HepG2 (cell line): ENCODE measurements around the gene DCTN2. TPM values are rescaled to one million over a fixed set of nuclear protein-coding genes. Genes with fewer than 3 reads are reported as not detected.

Source experiments
- ASH2L ChIP-seq: fragments of 300-600, 200-600 bp; sonication (generic); IDR thresholded peaks from 2 replicates; pipeline ENCODE4 v1.7.0; 2017; ENCODE audit warnings: low read depth, mild to moderate bottlenecking, moderate library complexity, mixed read lengths, low read length; ENCODE audit not compliant: insufficient read length
- BHLHE40 ChIP-seq: IDR thresholded peaks from 2 replicates; pipeline ENCODE4 v1.6.1; 2011; ENCODE audit warnings: low read length, improper control_type of control experiment
- BRD4 ChIP-seq: sonication (generic); formaldehyde crosslinking; IDR thresholded peaks from 2 replicates; pipeline ENCODE4 v1.4.0; 2020; ENCODE audit warnings: missing genetic modification reagents
- KLF12 ChIP-seq: sonication (generic); formaldehyde crosslinking; IDR thresholded peaks from 2 replicates; pipeline ENCODE4 v1.4.0; 2020; ENCODE audit warnings: missing genetic modification reagents, borderline replicate concordance
- KLF9 ChIP-seq: IDR thresholded peaks from 2 replicates; pipeline ENCODE4 v1.6.1; 2016; ENCODE audit warnings: low read depth
- MTA3 ChIP-seq: sonication (generic); formaldehyde crosslinking; IDR thresholded peaks from 2 replicates; pipeline ENCODE4 v1.4.0; 2020; ENCODE audit warnings: missing genetic modification reagents
- MYNN ChIP-seq: sonication (generic); formaldehyde crosslinking; IDR thresholded peaks from 2 replicates; pipeline ENCODE4 v1.4.0; 2020; ENCODE audit warnings: mild to moderate bottlenecking, low read depth, missing genetic modification reagents
- STAG1 ChIP-seq: sonication (generic); formaldehyde crosslinking; IDR thresholded peaks from 2 replicates; pipeline ENCODE4 v1.4.0; 2020; ENCODE audit warnings: missing genetic modification reagents
- TFDP2 ChIP-seq: sonication (generic); formaldehyde crosslinking; IDR thresholded peaks from 2 replicates; pipeline ENCODE4 v1.4.0; 2020; ENCODE audit warnings: missing genetic modification reagents
- YEATS2 ChIP-seq: sonication (generic); formaldehyde crosslinking; IDR thresholded peaks from 2 replicates; pipeline ENCODE4 v1.4.0; 2020; ENCODE audit warnings: missing genetic modification reagents, borderline replicate concordance
- ZMYM4 ChIP-seq: sonication (generic); formaldehyde crosslinking; IDR thresholded peaks from 2 replicates; pipeline ENCODE4 v1.8.1; 2023; ENCODE audit warnings: mild to moderate bottlenecking, missing genetic modification reagents
- ZNF136 ChIP-seq: sonication (generic); formaldehyde crosslinking; IDR thresholded peaks from 2 replicates; pipeline ENCODE4 v1.8.1; 2022; ENCODE audit warnings: low read depth, mild to moderate bottlenecking, moderate library complexity, missing genetic modification reagents
- ZNF781 ChIP-seq: sonication (generic); formaldehyde crosslinking; IDR thresholded peaks from 2 replicates; pipeline ENCODE4 v1.5.1; 2020; ENCODE audit warnings: borderline replicate concordance, mild to moderate bottlenecking, missing genetic modification reagents; ENCODE audit errors: not compliant biosample characterization
- polyA plus RNA-seq, 8 experiments: library from polyadenylated mRNA; depleted of rRNA in 3 of 8; stranded (reverse) in 7 of 8; unstranded in 1 of 8; fragments of >200 nt; fragmentation: Illumina TruSeq in 4 of 8; extraction: Trizol in 4 of 8; gene quantifications; 2 replicates each; pipeline versions ENCODE4 v1.2.1 to v1.2.3, GENCODE V29; 2011 to 2016; ENCODE audit warnings: low read depth in 4 of 8, missing spikeins in 1 of 8, mixed read lengths in 1 of 8; ENCODE audit not compliant: insufficient read depth in 1 of 8
- total RNA-seq, 5 experiments: library from RNA; depleted of rRNA; stranded (reverse); fragments of >200 nt; fragmentation: Illumina TruSeq; extraction: Trizol; gene quantifications; 2 replicates each; pipeline ENCODE4 v1.2.3, GENCODE V29; 2016; ENCODE audit warnings: low read depth in 1 of 5
- TF ChIP-seq, protein P1 (sequence below): sonication (generic); formaldehyde crosslinking; IDR thresholded peaks from 2 replicates; pipeline ENCODE4 v1.4.0; 2020; ENCODE audit warnings: missing genetic modification reagents, mild to moderate bottlenecking, borderline replicate concordance
- TF ChIP-seq, protein P2 (sequence below): sonication (generic); formaldehyde crosslinking; IDR thresholded peaks from 2 replicates; pipeline ENCODE4 v1.9.0; 2021; ENCODE audit warnings: mild to moderate bottlenecking, missing genetic modification reagents
- TF ChIP-seq, protein P3 (sequence below): sonication (generic); formaldehyde crosslinking; IDR thresholded peaks from 2 replicates; pipeline ENCODE4 v1.8.0; 2022; ENCODE audit warnings: mild to moderate bottlenecking, missing genetic modification reagents; ENCODE audit not compliant: insufficient replicate concordance

Gene DCTN2
- total and polyA plus RNA-seq, 2 of the 13 experiments (the other 11 are each of a cell fraction or from before 2014, with no cell fraction given): 72.0 to 77.4 TPM

GRCh38 chr12:57546438-57547287, at the start of gene DCTN2 (continued):
- TF ChIP-seq ASH2L: peak; percentile 77
- no peak for TF ChIP-seq ZNF136 (CRISPR knock-in tag)
- no peak for TF ChIP-seq KLF9 (CRISPR knock-in tag)
- peak; percentile 26 for TF ChIP-seq ZNF781
- TF ChIP-seq KLF12 (CRISPR knock-in tag): peak; percentile 87
- no peak for TF ChIP-seq STAG1 (CRISPR knock-in tag)
- TF ChIP-seq, protein P1, sequence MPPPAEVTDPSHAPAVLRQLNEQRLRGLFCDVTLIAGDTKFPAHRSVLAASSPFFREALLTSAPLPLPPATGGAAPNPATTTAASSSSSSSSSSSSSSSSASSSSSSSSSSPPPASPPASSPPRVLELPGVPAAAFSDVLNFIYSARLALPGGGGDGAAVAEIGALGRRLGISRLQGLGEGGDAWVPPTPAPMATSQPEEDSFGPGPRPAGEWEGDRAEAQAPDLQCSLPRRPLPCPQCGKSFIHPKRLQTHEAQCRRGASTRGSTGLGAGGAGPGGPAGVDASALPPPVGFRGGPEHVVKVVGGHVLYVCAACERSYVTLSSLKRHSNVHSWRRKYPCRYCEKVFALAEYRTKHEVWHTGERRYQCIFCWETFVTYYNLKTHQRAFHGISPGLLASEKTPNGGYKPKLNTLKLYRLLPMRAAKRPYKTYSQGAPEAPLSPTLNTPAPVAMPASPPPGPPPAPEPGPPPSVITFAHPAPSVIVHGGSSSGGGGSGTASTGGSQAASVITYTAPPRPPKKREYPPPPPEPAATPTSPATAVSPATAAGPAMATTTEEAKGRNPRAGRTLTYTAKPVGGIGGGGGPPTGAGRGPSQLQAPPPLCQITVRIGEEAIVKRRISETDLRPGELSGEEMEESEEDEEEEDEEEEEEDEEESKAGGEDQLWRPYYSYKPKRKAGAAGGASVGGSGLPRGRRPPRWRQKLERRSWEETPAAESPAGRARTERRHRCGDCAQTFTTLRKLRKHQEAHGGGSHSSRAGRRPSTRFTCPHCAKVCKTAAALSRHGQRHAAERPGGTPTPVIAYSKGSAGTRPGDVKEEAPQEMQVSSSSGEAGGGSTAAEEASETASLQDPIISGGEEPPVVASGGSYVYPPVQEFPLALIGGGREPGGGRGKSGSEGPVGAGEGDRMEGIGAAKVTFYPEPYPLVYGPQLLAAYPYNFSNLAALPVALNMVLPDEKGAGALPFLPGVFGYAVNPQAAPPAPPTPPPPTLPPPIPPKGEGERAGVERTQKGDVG: no peak
- TF ChIP-seq MYNN (CRISPR knock-in tag): no peak
- TF ChIP-seq TFDP2: peak; percentile 45; the same call in 1 of the 2 replicates
- TF ChIP-seq, protein P2, sequence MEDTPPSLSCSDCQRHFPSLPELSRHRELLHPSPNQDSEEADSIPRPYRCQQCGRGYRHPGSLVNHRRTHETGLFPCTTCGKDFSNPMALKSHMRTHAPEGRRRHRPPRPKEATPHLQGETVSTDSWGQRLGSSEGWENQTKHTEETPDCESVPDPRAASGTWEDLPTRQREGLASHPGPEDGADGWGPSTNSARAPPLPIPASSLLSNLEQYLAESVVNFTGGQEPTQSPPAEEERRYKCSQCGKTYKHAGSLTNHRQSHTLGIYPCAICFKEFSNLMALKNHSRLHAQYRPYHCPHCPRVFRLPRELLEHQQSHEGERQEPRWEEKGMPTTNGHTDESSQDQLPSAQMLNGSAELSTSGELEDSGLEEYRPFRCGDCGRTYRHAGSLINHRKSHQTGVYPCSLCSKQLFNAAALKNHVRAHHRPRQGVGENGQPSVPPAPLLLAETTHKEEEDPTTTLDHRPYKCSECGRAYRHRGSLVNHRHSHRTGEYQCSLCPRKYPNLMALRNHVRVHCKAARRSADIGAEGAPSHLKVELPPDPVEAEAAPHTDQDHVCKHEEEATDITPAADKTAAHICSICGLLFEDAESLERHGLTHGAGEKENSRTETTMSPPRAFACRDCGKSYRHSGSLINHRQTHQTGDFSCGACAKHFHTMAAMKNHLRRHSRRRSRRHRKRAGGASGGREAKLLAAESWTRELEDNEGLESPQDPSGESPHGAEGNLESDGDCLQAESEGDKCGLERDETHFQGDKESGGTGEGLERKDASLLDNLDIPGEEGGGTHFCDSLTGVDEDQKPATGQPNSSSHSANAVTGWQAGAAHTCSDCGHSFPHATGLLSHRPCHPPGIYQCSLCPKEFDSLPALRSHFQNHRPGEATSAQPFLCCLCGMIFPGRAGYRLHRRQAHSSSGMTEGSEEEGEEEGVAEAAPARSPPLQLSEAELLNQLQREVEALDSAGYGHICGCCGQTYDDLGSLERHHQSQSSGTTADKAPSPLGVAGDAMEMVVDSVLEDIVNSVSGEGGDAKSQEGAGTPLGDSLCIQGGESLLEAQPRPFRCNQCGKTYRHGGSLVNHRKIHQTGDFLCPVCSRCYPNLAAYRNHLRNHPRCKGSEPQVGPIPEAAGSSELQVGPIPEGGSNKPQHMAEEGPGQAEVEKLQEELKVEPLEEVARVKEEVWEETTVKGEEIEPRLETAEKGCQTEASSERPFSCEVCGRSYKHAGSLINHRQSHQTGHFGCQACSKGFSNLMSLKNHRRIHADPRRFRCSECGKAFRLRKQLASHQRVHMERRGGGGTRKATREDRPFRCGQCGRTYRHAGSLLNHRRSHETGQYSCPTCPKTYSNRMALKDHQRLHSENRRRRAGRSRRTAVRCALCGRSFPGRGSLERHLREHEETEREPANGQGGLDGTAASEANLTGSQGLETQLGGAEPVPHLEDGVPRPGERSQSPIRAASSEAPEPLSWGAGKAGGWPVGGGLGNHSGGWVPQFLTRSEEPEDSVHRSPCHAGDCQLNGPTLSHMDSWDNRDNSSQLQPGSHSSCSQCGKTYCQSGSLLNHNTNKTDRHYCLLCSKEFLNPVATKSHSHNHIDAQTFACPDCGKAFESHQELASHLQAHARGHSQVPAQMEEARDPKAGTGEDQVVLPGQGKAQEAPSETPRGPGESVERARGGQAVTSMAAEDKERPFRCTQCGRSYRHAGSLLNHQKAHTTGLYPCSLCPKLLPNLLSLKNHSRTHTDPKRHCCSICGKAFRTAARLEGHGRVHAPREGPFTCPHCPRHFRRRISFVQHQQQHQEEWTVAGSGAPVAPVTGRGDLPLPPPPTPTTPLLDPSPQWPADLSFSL (CRISPR knock-in tag): no peak
- TF ChIP-seq, protein P3, sequence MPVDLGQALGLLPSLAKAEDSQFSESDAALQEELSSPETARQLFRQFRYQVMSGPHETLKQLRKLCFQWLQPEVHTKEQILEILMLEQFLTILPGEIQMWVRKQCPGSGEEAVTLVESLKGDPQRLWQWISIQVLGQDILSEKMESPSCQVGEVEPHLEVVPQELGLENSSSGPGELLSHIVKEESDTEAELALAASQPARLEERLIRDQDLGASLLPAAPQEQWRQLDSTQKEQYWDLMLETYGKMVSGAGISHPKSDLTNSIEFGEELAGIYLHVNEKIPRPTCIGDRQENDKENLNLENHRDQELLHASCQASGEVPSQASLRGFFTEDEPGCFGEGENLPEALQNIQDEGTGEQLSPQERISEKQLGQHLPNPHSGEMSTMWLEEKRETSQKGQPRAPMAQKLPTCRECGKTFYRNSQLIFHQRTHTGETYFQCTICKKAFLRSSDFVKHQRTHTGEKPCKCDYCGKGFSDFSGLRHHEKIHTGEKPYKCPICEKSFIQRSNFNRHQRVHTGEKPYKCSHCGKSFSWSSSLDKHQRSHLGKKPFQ (CRISPR knock-in tag): no peak
- no peak for TF ChIP-seq BHLHE40
- no peak for TF ChIP-seq BRD4 (CRISPR knock-in tag)
- no peak; the same call in 1 of the 2 replicates for TF ChIP-seq ZMYM4 (CRISPR knock-in tag)
- no peak for TF ChIP-seq MTA3 (CRISPR knock-in tag)
- peak; percentile 81 for TF ChIP-seq YEATS2 (CRISPR knock-in tag)
